Uterus (tissue), 4 donors: ENCODE results near the gene ADGRD1. TPM values are rescaled to one million over a fixed set of nuclear protein-coding genes. Genes with fewer than 3 reads are reported as not detected.

Experiments used
- DNase-seq, 2 donors: peaks; one replicate each; pipeline ENCODE4 v3.0.0-alpha.2; 2019 to 2020
- H3K27ac ChIP-seq, 2 donors: fragments of 200-600 bp; sonication (generic); 1 replicate in 1 of 2; 2 replicates in 1 of 2; pipeline ENCODE4 v1.5.1; 2016 to 2018
- H3K27me3 ChIP-seq, 2 donors: fragments of 200-600 bp; sonication (generic); one replicate each; pipeline ENCODE4 v1.5.1; 2018 to 2019; ENCODE audit warnings: control low read depth in 1 of 2
- H3K36me3 ChIP-seq, 2 donors: fragments of 200-600 bp; sonication (generic); one replicate each; pipeline ENCODE4 v1.5.1; 2019; ENCODE audit warnings: control low read depth in 1 of 2
- H3K4me1 ChIP-seq, 2 donors: fragments of 200-600 bp; sonication (generic); one replicate each; pipeline ENCODE4 v1.5.1; 2018 to 2019; ENCODE audit warnings: control low read depth in 1 of 2
- H3K4me3 ChIP-seq, 2 donors: fragments of 200-600 bp; sonication (generic); 1 replicate in 1 of 2; 2 replicates in 1 of 2; pipeline ENCODE4 v1.5.1; 2018 to 2019; ENCODE audit warnings: mild to moderate bottlenecking in 1 of 2
- H3K9me3 ChIP-seq, 2 donors: fragments of 200-600 bp; sonication (generic); one replicate each; pipeline ENCODE4 v1.5.1; 2019; ENCODE audit warnings: control low read depth in 1 of 2
- POLR2A ChIP-seq, 2 donors: fragments of 450-650 bp; IDR thresholded peaks; one replicate each; pipeline ENCODE4 v1.6.1; 2016; ENCODE audit warnings: antibody characterized with exemption in 2 of 2, mild to moderate bottlenecking in 1 of 2, moderate library complexity in 1 of 2
- intact Hi-C: fragments of 100-400 bp; cut with DNase I; formaldehyde crosslinking; loops from one replicate; pipeline ENCODE4 v1.15.1; 2023; ENCODE audit warnings: low total_unique reads
- total RNA-seq, 4 donors: library from RNA; depleted of rRNA in 3 of 4; stranded (reverse); fragments of >200 nt in 3 of 4; gene quantifications; one replicate each; pipeline versions ENCODE4 v1.1.0 to v1.2.4, GENCODE V29; 2014 to 2023
- TF ChIP-seq, protein P1 (sequence below), 4 experiments: fragments of 200-600 bp in 2 of 4; fragments of 450-650 bp in 2 of 4; sonication (generic) in 2 of 4; IDR thresholded peaks; one replicate each; pipeline ENCODE4 v1.5.1; 2016 to 2019; ENCODE audit warnings: antibody characterized with exemption in 4 of 4, mild to moderate bottlenecking in 2 of 4, moderate library complexity in 1 of 4
- donor health status: DM: yes; HTN: yes; CAD: no.

ADGRD1 gene
- total RNA-seq, 4 donors from 2014 or later, result 13.5 to 89.9 (median 33.7) TPM

DNA sequence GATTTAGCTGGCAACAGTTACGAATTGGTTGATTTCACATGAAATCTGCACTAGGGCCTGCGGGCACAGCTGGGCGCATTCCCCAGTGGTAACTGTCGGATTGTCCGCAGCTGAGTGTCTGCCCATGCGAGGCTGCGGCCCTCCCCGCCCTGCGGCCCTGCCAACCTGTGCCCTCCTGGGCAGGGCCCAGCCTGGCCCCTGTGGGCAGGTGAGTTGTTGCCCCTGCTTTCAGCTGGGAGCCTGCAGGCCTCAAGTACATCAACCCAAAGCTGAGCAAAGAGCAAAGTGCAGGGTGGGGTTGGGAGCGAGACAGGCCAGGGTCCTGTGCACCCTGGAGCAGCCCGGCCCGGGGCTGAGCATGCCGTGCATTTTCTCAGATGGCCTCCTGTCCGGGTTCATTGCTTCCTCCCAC is 89.1 kb downstream of the ADGRD1 start:
- Histone ChIP-seq H3K9me3 (no peaks in the 10 kb centered on the region), H3K4me1 (no peaks in the 10 kb centered on the region), H3K36me3 (no peaks in the 10 kb centered on the region), H3K27me3 (no peaks in the 10 kb centered on the region), H3K4me3 (no peak overlapping the region), H3K27ac (no peak overlapping the region)
- intact Hi-C loops, result no loop called here
- DNase-seq, result no peak
- TF ChIP-seq, protein P1, sequence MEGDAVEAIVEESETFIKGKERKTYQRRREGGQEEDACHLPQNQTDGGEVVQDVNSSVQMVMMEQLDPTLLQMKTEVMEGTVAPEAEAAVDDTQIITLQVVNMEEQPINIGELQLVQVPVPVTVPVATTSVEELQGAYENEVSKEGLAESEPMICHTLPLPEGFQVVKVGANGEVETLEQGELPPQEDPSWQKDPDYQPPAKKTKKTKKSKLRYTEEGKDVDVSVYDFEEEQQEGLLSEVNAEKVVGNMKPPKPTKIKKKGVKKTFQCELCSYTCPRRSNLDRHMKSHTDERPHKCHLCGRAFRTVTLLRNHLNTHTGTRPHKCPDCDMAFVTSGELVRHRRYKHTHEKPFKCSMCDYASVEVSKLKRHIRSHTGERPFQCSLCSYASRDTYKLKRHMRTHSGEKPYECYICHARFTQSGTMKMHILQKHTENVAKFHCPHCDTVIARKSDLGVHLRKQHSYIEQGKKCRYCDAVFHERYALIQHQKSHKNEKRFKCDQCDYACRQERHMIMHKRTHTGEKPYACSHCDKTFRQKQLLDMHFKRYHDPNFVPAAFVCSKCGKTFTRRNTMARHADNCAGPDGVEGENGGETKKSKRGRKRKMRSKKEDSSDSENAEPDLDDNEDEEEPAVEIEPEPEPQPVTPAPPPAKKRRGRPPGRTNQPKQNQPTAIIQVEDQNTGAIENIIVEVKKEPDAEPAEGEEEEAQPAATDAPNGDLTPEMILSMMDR (IDR thresholded peaks at IDR 0.05), result no peak
- TF ChIP-seq POLR2A (IDR thresholded peaks at IDR 0.05), result no peak

DNA sequence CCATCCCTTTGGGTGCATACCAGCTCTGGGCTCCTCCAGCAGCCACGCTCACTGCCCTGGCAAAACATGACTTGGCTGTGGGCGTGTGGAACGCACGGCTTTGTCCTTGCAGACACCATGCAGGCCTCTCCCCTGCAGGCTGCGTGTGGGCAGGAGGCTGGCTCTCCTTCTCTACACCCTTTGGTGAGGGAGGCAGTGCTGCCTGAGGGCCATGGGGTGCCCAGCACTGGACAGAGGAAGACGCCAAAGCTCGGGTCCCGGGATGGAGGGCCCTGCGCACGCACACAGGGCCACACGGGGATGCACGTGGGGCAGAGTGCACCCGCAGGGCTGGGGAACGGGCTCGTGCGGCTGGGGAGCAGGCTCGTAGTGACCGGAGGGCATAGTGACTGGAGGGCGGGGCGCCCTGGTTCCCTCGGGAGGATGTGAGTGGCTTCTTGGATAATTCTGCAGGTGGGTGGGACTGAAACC is 89.7 kb downstream of the ADGRD1 start:
- TF ChIP-seq POLR2A (IDR thresholded peaks at IDR 0.05), result no peak
- TF ChIP-seq, protein P1 (IDR thresholded peaks at IDR 0.05), result no peak
- H3K36me3 ChIP-seq, result no peaks in the 10 kb centered on the region
- no peak overlapping the region for H3K4me3 ChIP-seq
- intact Hi-C loops, result no loop called here
- DNase-seq, result no peak
- H3K27me3 ChIP-seq, result no peaks in the 10 kb centered on the region
- no peaks in the 10 kb centered on the region for H3K9me3 ChIP-seq
- no peaks in the 10 kb centered on the region for H3K4me1 ChIP-seq
- no peak overlapping the region for H3K27ac ChIP-seq

DNA sequence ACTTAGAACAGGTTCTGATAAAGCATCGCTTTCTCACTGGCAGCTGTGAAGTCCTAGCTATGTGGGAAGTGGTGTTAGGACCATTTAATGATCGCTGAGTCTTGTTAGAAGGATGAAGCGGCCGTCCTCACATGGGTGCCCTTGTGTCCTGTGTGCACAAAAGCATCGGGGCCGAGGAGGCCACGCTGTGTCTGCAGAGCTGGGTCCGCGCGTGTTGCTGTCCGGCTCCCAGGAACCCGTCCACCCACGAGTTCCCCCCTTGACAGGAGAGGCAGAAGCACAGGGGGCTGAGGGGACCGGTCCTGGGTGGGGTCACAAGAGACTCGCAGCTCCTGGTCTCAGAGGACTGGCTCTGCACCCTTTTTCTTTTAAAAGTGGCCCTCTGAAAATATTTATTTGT is 90.4 kb downstream of the ADGRD1 start:
- Histone ChIP-seq H3K27me3 (no peaks in the 10 kb centered on the region), H3K36me3 (no peaks in the 10 kb centered on the region), H3K4me3 (no peak overlapping the region), H3K4me1 (no peaks in the 10 kb centered on the region), H3K27ac (no peak overlapping the region), H3K9me3 (no peaks in the 10 kb centered on the region)
- TF ChIP-seq, protein P1 (IDR thresholded peaks at IDR 0.05), result no peak
- TF ChIP-seq POLR2A (IDR thresholded peaks at IDR 0.05), result no peak
- intact Hi-C loops, result no loop called here
- DNase-seq, result no peak

DNA sequence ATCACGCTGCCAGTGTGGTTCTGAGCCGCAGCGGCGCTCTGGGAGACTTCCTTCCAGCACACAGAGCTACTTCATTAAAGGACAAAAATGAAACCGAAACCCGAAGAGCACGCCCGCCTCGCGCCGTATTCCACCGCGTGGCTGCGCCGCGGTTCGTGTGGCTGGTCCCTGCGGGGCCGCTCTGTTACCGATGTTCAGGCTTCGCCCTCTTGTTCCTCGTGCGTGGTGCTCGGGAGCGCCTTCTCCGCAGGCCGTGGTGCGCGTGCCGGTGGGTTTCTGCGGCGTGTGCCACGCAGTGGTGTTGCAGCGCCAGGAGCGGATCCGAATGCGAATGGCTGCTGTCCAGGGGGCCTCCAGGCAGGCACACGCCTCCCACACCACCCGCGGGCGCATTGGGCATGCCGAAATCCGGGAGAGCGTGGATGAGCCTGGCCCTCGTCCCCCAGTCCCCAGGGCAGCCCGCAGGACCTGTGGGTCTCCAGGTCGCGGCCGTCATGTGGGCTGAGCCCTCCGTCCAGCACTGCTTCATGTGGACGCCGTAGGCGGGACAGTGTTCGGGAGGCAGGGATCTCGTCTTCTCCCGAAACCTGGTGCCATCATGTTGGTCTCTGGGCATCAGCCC is 91.2 kb downstream of the ADGRD1 start:
- H3K4me3 ChIP-seq, result no peak overlapping the region
- H3K36me3 ChIP-seq, result no peaks in the 10 kb centered on the region
- H3K27me3 ChIP-seq, result no peaks in the 10 kb centered on the region
- TF ChIP-seq, protein P1 (IDR thresholded peaks at IDR 0.05), result no peak
- no peak for TF ChIP-seq POLR2A (IDR thresholded peaks at IDR 0.05)
- H3K4me1 ChIP-seq, result no peaks in the 10 kb centered on the region
- no peaks in the 10 kb centered on the region for H3K9me3 ChIP-seq
- H3K27ac ChIP-seq, result no peak overlapping the region
- intact Hi-C loops, result no loop called here
- DNase-seq, result no peak

DNA sequence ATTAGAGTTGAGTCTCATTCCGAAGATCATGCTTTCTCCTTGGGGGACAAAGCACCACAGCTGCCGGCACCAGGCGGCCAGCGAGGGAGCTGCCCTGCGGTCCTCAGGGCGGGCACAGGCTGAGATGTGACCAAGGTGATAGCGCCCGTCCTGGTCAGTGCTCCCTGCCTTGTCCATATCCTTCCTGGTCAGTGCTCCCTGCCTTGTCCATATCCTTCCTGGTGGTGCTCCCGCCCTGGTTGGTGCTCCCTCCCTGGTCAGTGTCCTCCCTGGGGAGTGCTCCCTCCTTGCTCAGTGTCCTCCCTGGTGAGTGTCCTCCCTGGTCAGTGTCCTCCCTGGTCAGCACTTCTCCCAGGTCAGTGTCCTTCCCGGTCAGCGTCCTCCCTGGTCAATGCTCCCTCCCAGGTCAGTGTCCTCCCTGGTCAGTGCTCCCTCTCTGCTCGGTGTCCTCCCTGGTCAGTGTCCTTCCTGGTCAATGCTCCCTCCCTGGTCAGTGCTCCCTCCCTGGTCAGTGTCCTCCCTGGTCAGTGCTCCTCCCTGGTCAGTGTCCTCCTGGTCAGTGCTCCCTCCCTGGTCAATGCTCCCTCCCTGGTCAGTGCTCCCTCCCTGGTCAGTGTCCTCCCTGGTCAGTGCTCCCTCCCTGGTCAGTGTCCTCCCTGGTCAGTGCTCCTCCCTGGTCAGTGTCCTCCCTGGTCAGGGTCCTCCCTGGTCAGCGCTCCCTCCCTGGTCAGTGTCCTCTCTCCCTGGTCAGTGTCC is 92.2 kb downstream of the ADGRD1 start:
- intact Hi-C loops, result no loop called here
- no peaks in the 10 kb centered on the region for H3K27me3 ChIP-seq
- TF ChIP-seq, protein P1 (IDR thresholded peaks at IDR 0.05), result no peak
- no peak for TF ChIP-seq POLR2A (IDR thresholded peaks at IDR 0.05)
- no peak overlapping the region for H3K27ac ChIP-seq
- DNase-seq, result no peak
- H3K4me1 ChIP-seq, result no peaks in the 10 kb centered on the region
- no peak overlapping the region for H3K4me3 ChIP-seq
- no peaks in the 10 kb centered on the region for H3K9me3 ChIP-seq
- no peaks in the 10 kb centered on the region for H3K36me3 ChIP-seq
